K562 (cell line): Measurements from ENCODE around the gene AJUBA. TPM values are rescaled to one million over a fixed set of nuclear protein-coding genes. Genes with fewer than 3 reads are reported as not detected.

Source experiments
- ARNT ChIP-seq, 2 experiments: fragments of 450-650 bp; IDR thresholded peaks; 2 replicates each; pipeline ENCODE4 v1.6.1; 2016; ENCODE audit warnings: mild to moderate bottlenecking in 1 of 2
- EHMT2 ChIP-seq: fragments of 450-650 bp; IDR thresholded peaks from 2 replicates; pipeline ENCODE4 v1.6.1; 2018; ENCODE audit warnings: antibody characterized with exemption
- ERF ChIP-seq: fragments of 450-650 bp; formaldehyde crosslinking; IDR thresholded peaks from 2 replicates; pipeline ENCODE4 v1.4.0; 2020; ENCODE audit warnings: mild to moderate bottlenecking, mixed read lengths
- NCOA2 ChIP-seq, 2 experiments: fragments of 450-650 bp; IDR thresholded peaks; 2 replicates each; pipeline ENCODE4 v1.6.1; 2018; ENCODE audit warnings: mild to moderate bottlenecking in 2 of 2, moderate library complexity in 1 of 2; ENCODE audit not compliant: partially characterized antibody in 2 of 2
- PREB ChIP-seq: sonication (generic); formaldehyde crosslinking; IDR thresholded peaks from 2 replicates; pipeline ENCODE4 v1.8.1; 2023; ENCODE audit warnings: mild to moderate bottlenecking, missing genetic modification reagents
- SP1 ChIP-seq: sonication (generic); formaldehyde crosslinking; IDR thresholded peaks from 2 replicates; pipeline ENCODE4 v1.8.1; 2022; ENCODE audit warnings: mild to moderate bottlenecking, missing genetic modification reagents
- TEAD2 ChIP-seq: fragments of 450-650 bp; IDR thresholded peaks from 2 replicates; pipeline ENCODE4 v1.6.1; 2016; ENCODE audit warnings: missing genetic modification characterization, control low read depth, missing compliant biosample characterization
- ZNF766 ChIP-seq: fragments of 200-800 bp; sonication (Bioruptor generic); conservative IDR thresholded peaks from 2 replicates; pipeline ENCODE4 v1.6.1; 2016; ENCODE audit warnings: missing genetic modification characterization, missing compliant biosample characterization
- polyA plus RNA-seq, 8 experiments: library from polyadenylated mRNA; depleted of rRNA in 4 of 8; stranded (reverse) in 5 of 8; unstranded in 3 of 8; fragments of >200 nt; fragmentation: Nextera tagmentation in 2 of 8; fragmentation: Illumina TruSeq in 1 of 8; extraction: Ambion mirVana in 2 of 8; extraction: Trizol in 1 of 8; gene quantifications; 2 replicates each; pipeline versions ENCODE4 v1.2.1 to v1.2.3, GENCODE V29; 2011 to 2014; ENCODE audit warnings: inconsistent platforms in 1 of 8, missing spikeins in 1 of 8
- total RNA-seq, 7 experiments: library from RNA; depleted of rRNA in 6 of 7; stranded (reverse); fragments of >200 nt in 6 of 7; fragmentation: Illumina TruSeq in 2 of 7; extraction: Trizol in 2 of 7; gene quantifications; 2 replicates each; pipeline versions ENCODE4 v1.2.1 to v1.2.3, GENCODE V29; 2011 to 2021; ENCODE audit warnings: low replicate concordance in 1 of 7
- TF ChIP-seq, protein P1 (sequence below), 2 experiments: fragments of 450-650 bp; formaldehyde crosslinking in 1 of 2; IDR thresholded peaks; 2 replicates each; pipeline versions ENCODE4 v1.4.0 to v1.6.1; 2014 to 2020; ENCODE audit warnings: mild to moderate bottlenecking in 2 of 2, borderline replicate concordance in 1 of 2, low read depth in 1 of 2
- TF ChIP-seq, protein P2 (sequence below): sonication (generic); formaldehyde crosslinking; IDR thresholded peaks from 2 replicates; pipeline ENCODE4 v1.8.0; 2022; ENCODE audit warnings: missing genetic modification reagents, mild to moderate bottlenecking, borderline replicate concordance
- TF ChIP-seq, protein P3 (sequence below), 2 experiments: IDR thresholded peaks in 1 of 2; conservative IDR thresholded peaks in 1 of 2; 2 replicates each; pipeline ENCODE4 v1.6.1; 2016; ENCODE audit warnings: low read depth in 2 of 2, mild to moderate bottlenecking in 1 of 2, missing compliant biosample characterization in 1 of 2, missing genetic modification characterization in 1 of 2, moderate library complexity in 1 of 2

The AJUBA gene
- total and polyA plus RNA-seq, 9 of the 15 experiments (the other 6 are each of a cell fraction or from before 2014, with no cell fraction given), result 0.73 to 4.7 (median 2.8) TPM

GRCh38 chr14:22982477-22983245 lies at the start of gene AJUBA (continued):
- TF ChIP-seq, protein P1, sequence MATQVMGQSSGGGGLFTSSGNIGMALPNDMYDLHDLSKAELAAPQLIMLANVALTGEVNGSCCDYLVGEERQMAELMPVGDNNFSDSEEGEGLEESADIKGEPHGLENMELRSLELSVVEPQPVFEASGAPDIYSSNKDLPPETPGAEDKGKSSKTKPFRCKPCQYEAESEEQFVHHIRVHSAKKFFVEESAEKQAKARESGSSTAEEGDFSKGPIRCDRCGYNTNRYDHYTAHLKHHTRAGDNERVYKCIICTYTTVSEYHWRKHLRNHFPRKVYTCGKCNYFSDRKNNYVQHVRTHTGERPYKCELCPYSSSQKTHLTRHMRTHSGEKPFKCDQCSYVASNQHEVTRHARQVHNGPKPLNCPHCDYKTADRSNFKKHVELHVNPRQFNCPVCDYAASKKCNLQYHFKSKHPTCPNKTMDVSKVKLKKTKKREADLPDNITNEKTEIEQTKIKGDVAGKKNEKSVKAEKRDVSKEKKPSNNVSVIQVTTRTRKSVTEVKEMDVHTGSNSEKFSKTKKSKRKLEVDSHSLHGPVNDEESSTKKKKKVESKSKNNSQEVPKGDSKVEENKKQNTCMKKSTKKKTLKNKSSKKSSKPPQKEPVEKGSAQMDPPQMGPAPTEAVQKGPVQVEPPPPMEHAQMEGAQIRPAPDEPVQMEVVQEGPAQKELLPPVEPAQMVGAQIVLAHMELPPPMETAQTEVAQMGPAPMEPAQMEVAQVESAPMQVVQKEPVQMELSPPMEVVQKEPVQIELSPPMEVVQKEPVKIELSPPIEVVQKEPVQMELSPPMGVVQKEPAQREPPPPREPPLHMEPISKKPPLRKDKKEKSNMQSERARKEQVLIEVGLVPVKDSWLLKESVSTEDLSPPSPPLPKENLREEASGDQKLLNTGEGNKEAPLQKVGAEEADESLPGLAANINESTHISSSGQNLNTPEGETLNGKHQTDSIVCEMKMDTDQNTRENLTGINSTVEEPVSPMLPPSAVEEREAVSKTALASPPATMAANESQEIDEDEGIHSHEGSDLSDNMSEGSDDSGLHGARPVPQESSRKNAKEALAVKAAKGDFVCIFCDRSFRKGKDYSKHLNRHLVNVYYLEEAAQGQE (IDR thresholded peaks at IDR 0.05; ENCODE audit: borderline replicate concordance), result no peak; the same call in 1 of the 2 replicates
- TF ChIP-seq, protein P1 (CRISPR knock-in tag; IDR thresholded peaks at IDR 0.05; ENCODE audit: low read depth), result no peak; the same call in 1 of the 2 replicates
- TF ChIP-seq TEAD2 (tag) (peak; percentile 99), PREB (CRISPR knock-in tag) (no peak), ZNF766 (no peak), EHMT2 (peak; percentile 26; the same call in 1 of the 2 replicates), NCOA2 (IDR thresholded peaks at IDR 0.05; ENCODE audit: partially characterized antibody in 2 of 2) (no peak), ARNT (IDR thresholded peaks at IDR 0.05) (peak; percentile 78 to 86; a peak in 3 of 4 replicates), ERF (no peak), SP1 (CRISPR knock-in tag) (peak; percentile 95)
- TF ChIP-seq, protein P2, sequence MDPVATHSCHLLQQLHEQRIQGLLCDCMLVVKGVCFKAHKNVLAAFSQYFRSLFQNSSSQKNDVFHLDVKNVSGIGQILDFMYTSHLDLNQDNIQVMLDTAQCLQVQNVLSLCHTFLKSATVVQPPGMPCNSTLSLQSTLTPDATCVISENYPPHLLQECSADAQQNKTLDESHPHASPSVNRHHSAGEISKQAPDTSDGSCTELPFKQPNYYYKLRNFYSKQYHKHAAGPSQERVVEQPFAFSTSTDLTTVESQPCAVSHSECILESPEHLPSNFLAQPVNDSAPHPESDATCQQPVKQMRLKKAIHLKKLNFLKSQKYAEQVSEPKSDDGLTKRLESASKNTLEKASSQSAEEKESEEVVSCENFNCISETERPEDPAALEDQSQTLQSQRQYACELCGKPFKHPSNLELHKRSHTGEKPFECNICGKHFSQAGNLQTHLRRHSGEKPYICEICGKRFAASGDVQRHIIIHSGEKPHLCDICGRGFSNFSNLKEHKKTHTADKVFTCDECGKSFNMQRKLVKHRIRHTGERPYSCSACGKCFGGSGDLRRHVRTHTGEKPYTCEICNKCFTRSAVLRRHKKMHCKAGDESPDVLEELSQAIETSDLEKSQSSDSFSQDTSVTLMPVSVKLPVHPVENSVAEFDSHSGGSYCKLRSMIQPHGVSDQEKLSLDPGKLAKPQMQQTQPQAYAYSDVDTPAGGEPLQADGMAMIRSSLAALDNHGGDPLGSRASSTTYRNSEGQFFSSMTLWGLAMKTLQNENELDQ (CRISPR knock-in tag), result no peak
- TF ChIP-seq, protein P3, sequence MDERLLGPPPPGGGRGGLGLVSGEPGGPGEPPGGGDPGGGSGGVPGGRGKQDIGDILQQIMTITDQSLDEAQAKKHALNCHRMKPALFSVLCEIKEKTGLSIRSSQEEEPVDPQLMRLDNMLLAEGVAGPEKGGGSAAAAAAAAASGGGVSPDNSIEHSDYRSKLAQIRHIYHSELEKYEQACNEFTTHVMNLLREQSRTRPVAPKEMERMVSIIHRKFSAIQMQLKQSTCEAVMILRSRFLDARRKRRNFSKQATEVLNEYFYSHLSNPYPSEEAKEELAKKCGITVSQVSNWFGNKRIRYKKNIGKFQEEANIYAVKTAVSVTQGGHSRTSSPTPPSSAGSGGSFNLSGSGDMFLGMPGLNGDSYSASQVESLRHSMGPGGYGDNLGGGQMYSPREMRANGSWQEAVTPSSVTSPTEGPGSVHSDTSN (CRISPR knock-in tag; IDR thresholded peaks at IDR 0.05; ENCODE audit: low read depth), result no peak
- TF ChIP-seq, protein P3 (tag; conservative IDR thresholded peaks at IDR 0.05; ENCODE audit: low read depth), result peak; percentile 14; the same call in 1 of the 2 replicates
